Nucleus accumbens (tissue), 56 donors: ENCODE results near the gene ZG16B.

Experiments used
- DNase-seq, 56 donors: peaks; one replicate each; lab custom pipeline; 2025; lab: John Stamatoyannopoulos, UW

Gene ZG16B, protein sequence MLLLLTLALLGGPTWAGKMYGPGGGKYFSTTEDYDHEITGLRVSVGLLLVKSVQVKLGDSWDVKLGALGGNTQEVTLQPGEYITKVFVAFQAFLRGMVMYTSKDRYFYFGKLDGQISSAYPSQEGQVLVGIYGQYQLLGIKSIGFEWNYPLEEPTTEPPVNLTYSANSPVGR

DNA sequence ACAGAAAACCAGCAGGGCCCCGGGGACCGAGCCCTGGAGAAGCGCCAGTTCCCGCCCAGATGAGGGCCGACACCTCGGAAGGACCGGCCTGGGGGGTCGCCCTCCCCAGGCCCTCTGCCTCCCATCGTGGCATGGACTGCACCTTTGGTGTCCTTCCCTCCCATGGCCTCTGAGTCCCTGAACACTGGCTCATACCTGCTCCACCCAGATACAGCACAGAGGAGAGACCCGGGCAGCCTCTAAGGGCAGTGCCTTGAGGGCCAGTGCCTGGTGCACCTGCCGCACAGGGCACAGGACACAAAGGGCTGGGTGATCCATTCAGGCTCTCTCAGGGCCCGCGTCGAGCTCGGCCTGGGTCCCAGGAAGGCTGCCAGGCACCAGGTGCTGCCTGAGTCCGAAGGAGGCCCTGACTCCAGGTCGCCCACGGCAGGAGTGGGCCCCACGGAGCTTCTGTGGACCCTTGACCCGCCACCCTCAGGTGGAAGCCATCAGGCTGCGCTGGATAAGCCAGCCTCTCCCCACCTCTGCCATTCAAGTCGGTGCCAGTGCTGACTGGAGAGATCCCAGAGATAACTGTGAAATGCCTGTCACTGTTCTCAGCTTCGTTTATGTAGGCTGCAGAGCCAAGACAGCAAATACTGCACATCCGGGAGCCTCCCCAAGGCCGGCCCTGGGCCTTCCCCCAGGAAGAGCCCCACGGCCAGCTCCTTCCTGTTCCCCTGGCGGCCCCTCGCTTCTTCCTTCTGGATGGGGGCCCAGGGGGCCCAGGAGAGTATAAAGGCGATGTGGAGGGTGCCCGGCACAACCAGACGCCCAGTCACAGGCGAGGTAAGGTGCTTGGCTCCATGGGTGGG lies at the start of gene ZG16B:
Gene ZG16B, plus strand, starts transcription at position 803 of the 854 bp plus-strand sequence. CDS start 139 bp downstream, outside the sequence.
- DNase-seq = no peak

GRCh38 chr16:2782583-2783351 lies 47.3 kb upstream of the ZG16B start:
- no peak for DNase-seq

DNA sequence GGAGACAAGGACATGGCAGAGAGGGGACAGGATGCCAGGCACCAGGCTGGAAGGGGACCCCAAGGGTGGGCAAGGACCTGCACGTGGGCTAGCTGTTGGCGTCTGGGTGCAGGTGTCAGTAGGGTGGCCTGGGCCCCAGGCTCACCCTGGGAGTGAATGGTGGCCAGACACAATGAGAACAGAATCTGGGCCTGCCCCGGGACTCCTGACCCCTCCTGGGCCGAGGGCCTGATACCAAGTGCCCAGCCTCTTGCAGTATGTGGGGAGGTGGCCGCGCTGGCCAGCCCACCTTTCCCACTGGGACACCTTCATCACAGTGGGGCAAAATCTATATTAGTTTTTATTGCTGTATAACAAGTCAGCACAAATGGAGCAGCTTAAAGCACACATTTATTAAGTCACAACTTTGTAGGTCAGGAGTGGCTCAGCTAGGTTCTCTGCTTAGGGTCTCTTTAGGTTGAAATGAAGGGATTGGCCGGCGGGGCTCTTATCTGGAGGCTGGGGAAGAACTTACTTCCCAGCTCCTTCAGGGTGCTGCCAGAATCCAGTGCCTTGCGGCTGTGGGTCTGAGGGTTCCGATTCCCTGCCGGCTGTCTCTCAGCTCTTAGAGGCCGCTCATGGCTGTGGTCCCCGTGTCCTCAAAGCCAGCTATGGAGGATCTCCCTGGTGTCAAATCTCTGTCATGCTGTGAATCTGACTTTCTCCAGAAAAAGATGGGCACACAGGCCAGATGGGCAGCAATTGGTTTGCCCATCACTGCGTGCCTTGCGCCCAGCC lies 46.3 kb upstream of the ZG16B start:
- no peak for DNase-seq

- no peak for DNase-seq
Measured at GRCh38 chr16:2784358-2785100, 45.6 kb upstream of the ZG16B start.

GRCh38 chr16:2785101-2785991 lies 44.8 kb upstream of the ZG16B start:
- no peak for DNase-seq

GRCh38 chr16:2786061-2786825 lies 43.9 kb upstream of the ZG16B start:
- no peak for DNase-seq

GRCh38 chr16:2786826-2787151 lies 43.3 kb upstream of the ZG16B start:
- DNase-seq = no peak

- DNase-seq = no peak
Measured at GRCh38 chr16:2787406-2787805, 42.7 kb upstream of the ZG16B start, which contains the start of gene PRSS33. PRSS33 (minus strand) TSS chr16:2787560; CDS start chr16:2786547, 1,013 bp downstream.

DNA sequence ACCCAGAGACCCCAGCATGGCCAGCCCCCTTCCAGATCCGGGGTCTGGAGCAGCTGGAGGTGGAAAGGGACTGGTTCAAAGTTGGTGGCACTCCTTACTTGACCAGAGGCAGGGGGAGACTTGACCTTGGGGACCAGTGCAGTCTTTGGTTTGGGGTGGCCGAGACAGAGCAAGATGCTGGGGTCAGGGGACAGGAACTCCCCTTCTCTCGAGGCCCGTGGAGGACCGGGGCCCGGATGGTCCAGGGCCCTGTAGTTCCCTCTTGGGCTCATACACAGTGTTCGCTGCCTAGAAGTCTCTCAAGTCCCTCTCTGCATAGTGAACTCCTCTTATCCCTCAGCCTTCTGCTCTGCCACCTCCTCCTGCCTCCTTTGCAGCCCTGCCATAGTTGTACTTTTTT lies 42.1 kb upstream of the ZG16B start:
- no peak for DNase-seq

- no peak for DNase-seq
Measured at GRCh38 chr16:2790631-2791030, 39.5 kb upstream of the ZG16B start.

DNA sequence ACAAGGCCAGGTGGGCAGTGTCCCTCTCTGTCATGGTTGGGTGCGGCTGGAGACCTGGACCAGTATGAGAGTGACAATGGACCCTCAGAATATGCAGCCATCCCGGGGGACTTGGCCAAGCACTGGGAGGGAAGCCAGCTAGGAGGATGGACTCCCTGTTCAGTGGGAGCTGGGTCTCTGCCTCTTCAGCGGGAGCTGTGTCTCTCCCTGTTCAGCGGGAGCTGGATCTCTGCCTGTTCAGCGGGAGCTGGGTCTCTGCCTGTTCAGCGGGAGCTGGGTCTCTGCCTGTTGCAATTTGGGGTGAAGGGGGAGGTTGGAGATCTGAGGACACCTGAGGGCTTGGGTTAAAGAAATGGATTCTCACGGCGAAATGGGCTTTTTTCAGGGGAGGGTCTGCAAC lies 38.9 kb upstream of the ZG16B start:
- no peak for DNase-seq

DNA sequence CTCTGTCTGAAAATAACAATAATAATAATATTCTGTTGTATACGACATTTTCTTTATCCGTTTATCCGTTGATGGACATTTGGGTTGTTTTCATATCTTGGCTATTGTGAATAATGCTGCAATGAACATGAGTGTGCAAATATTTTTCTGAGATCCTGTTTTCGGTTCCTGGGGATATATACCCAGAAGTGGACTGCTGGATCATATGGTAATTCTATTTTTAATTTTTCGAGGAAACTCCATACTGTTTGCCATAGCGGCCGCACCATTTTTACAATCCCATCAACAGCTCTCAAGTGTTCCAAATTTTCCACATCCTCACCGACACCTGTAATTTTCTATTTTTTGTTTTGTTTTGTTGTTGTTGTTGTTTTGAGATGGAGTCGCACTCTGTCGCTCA lies 37.2 kb upstream of the ZG16B start:
- no peak for DNase-seq

- no peak for DNase-seq
Measured at GRCh38 chr16:2795395-2796143, 34.5 kb upstream of the ZG16B start.

GRCh38 chr16:2798723-2799204 lies 31.3 kb upstream of the ZG16B start:
- DNase-seq = no peak

DNA sequence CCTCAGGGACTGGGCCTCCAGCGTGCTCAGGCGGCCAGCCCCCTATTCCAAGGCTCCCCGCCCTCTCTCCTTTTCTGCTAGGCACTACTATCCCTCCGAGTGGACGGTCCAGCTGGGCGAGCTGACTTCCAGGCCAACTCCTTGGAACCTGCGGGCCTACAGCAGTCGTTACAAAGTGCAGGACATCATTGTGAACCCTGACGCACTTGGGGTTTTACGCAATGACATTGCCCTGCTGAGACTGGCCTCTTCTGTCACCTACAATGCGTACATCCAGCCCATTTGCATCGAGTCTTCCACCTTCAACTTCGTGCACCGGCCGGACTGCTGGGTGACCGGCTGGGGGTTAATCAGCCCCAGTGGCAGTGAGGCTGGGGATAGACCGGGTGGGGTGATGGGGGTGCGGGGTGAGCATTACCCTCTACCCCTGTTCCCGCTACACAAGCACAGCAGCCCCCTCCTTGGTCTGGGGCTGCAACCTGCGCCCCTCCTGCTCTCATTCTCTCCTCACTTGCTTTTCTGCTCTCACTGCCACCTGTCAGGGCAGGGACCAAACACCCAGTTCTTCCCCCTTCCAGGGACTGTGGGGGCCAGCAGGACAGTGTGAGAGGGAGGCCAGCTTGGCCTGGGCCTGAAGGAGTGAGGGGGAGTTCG lies 30.8 kb upstream of the ZG16B start:
- no peak for DNase-seq

DNA sequence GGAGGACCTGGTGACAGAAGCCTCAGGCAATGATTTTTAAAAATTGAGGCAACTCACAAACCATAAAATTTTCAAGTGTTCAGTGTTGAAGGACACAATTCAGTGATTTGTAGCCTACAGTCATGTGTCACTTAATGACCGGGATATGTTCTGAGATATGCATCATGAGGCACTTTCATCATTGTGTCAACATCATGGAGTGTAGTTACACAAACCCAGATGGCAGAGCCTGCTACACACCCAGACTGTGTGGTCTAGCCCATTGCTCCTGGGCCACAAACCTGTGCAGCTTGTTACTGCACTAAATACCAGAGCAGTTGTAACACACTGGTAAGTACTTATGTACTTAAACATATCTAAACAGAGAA lies 30.3 kb upstream of the ZG16B start:
- DNase-seq = no peak
